SK-N-SH (cell line): ENCODE data around the gene GRM5.

Source experiments
- RFX5 ChIP-seq: IDR thresholded peaks from 2 replicates; pipeline ENCODE4 v1.6.1; 2012; ENCODE audit warnings: mild to moderate bottlenecking, improper control_type of control experiment, low read length
- TF ChIP-seq, protein P1 (sequence below): IDR thresholded peaks from 2 replicates; pipeline ENCODE4 v1.4.0; 2012; ENCODE audit warnings: low read depth, borderline replicate concordance

- no peak for TF ChIP-seq RFX5
- TF ChIP-seq, protein P1, sequence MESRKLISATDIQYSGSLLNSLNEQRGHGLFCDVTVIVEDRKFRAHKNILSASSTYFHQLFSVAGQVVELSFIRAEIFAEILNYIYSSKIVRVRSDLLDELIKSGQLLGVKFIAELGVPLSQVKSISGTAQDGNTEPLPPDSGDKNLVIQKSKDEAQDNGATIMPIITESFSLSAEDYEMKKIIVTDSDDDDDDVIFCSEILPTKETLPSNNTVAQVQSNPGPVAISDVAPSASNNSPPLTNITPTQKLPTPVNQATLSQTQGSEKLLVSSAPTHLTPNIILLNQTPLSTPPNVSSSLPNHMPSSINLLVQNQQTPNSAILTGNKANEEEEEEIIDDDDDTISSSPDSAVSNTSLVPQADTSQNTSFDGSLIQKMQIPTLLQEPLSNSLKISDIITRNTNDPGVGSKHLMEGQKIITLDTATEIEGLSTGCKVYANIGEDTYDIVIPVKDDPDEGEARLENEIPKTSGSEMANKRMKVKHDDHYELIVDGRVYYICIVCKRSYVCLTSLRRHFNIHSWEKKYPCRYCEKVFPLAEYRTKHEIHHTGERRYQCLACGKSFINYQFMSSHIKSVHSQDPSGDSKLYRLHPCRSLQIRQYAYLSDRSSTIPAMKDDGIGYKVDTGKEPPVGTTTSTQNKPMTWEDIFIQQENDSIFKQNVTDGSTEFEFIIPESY, result no peak
Observed at GRCh38 chr11:88507771-88508417, 557.9 kb downstream of the GRM5 start.
